ENCODE results near the gene ANKRD28.
"Not testable (repeated sequence)": the region's sequence is repeated elsewhere in the genome, so short reads cannot be mapped to it uniquely, and the experiment has no call there.

The ANKRD28 gene

DNA sequence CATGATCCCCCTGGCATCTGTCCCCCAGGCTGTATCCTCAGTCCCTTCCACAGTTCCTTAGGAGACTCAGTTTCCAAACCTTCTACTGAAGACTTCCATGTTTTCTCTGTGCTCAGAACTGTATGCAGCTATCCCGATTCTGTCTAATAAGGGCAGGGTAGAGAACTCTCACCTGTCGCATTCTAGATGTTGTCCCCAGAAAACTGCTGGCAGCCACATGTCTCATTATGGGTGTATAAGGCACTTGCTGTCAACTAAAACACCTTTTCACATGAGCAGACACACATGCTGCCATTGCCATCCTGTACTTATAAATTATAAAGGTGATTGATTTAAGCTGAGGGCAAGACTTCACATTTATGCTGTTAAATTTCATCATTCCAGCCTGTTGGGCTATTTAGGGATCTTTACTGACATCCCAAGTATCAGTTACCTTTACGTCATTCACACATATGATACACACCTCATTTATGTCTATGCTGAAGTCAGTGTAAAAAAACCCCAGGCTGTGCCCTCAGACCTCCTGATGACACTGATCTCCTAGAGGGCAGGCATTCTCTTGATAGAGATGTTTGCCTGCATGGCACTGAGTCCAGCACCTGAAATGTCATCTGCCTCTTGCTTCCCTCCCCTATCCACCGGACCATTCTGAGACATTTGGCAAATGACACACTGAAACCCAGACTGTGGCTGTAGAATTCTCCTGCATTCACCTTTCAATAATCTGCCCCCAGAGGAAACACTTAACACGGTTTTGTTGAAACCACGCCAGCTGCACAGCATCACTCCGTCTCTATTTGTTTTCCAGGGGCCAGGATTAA, 160.4 kb downstream of the ANKRD28 start:
- no peak for DNase-seq

- DNase-seq = no peak
Observed at GRCh38 chr3:15636028-15636709, 161.6 kb downstream of the ANKRD28 start.

- DNase-seq = peak in 15 of 56 donors; percentile 19 to 66 (median 28)
Observed at GRCh38 chr3:15635121-15635661, 162.6 kb downstream of the ANKRD28 start.

- DNase-seq = no peak
Observed at GRCh38 chr3:15634671-15635070, 163.1 kb downstream of the ANKRD28 start.

DNA sequence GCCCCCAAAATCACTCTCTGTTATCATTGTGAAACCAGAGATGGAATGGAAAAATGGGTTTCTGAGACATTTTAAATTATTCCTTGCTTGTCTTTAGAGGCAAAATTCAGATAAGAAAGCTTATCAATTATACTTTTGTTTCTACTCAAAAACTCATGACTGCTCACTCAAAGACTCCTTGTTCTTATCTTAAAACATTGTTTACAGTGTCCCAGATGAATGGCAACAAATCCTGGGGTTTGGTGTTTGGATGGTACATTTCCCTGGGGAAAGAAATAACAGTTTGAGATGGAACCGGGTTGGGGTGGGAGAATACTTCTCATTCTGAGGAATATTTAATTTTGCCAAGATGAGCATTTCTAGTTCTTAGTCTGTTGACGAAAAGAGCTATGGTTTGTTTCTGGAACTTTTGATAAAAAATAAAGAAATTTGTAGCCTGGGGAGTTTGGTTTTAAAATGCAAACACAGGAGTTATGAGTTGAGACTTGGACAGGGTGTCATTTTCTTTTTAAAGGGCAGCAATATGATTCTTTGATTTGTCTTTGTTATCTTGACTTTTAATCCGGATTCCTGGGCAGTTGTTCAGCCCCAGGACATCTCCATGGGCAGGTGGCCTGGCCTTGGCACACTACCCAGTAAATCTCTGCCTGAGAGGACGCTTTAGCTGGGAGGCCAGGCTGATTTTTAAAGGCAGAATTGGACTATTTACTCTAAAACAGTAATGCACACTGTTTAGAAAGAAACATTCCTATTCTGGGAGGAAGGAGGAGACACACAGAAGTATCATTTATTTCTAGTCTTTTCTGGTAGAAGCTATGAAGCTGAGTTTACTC, 163.8 kb downstream of the ANKRD28 start:
- DNase-seq = peak in 5 of 56 donors; percentile 15 to 35 (median 22)

GRCh38 chr3:15633159-15633558, 164.6 kb downstream of the ANKRD28 start:
- DNase-seq = no peak

GRCh38 chr3:15632212-15632580, 165.6 kb downstream of the ANKRD28 start:
- DNase-seq = peak in 1 of 56 donors; percentile 17

- DNase-seq = no peak
Observed at GRCh38 chr3:15631426-15632211, 166.2 kb downstream of the ANKRD28 start.

GRCh38 chr3:15630646-15631350, 167.0 kb downstream of the ANKRD28 start:
- peak in 5 of 56 donors; percentile 23 to 57 (median 23) for DNase-seq

GRCh38 chr3:15629860-15630597, 167.8 kb downstream of the ANKRD28 start:
- peak in 35 of 56 donors; percentile 20 to 77 (median 48) for DNase-seq

DNA sequence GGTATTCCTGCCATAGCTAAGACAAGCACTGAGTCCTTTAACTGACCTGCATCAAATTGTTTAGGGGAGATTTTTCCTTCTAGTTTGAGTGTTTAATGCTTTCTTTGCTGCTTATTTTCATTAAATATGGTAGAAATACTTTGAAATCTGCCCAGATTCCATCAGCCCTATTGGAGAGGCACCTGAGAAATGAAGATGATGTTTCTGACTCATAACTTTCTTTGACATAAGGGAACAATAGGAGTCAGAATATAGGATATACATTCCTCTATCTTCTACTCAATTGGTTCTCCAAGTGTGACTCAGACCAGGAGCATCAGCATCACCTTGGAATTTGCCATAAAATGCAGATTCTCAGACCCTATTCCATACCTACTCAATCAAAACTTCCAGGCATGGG, 168.8 kb downstream of the ANKRD28 start:
- no peak for DNase-seq

- DNase-seq = no peak
Observed at GRCh38 chr3:15623535-15624440, 174.0 kb downstream of the ANKRD28 start.

DNA sequence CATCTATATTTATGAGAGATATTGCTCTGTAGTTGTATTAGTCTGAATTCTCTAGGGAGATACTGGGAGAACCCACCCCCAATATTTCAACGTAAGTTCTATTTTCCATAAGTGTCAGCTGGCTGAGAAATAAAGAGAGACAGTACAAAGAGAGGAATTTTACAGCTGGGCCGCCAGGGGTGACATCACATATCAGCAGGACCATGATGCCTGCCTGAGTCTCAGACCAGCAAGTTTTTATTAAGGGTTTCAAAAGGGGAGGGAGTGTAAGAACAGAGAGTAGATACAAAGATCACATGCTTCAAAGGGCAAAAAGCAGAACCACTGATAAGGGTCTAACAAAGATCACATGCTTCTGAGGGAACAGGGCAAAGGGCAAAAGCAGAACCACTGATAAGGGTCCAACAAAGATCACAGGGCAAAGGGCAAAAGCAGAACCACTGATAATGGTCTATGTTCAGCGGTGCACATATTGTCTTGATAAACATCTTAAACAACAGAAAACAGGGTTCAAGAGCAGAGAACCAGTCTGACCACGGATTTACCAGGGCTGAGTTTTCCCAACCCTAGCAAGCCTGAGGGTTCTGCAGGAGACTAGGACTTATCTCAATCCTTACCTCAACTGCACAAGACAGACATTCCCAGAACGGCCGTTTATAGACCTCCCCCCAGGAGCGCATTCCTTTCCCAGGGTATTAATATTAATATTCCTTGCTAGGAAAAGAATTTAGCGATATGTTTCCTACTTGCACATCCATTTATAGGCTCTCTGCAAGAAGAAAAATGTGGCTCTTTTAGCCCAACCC, 177.9 kb downstream of the ANKRD28 start:
- DNase-seq = not testable (repeated sequence)
